ENCODE data around the gene OTOP3.
"Not testable (repeated sequence)": the region's sequence is repeated elsewhere in the genome, so short reads cannot be mapped to it uniquely, and the experiment has no call there.

The OTOP3 gene

GRCh38 chr17:74964988-74965622 lies 29.4 kb downstream of the OTOP3 start:
- Histone ChIP-seq H3K27ac (ENCODE audit: low read length) (no peak overlapping the region), H3K4me3 (ENCODE audit: low read length in 2 of 2) (no peak overlapping the region), H3K4me1 (ENCODE audit: control insufficient read depth, insufficient read depth, low read length) (peaks cover 5% of the 10 kb centered on the region), H3K27me3 (ENCODE audit: control insufficient read depth in 1 of 2, insufficient read depth in 2 of 2, low read length in 2 of 2) (no peaks in the 10 kb centered on the region), H3K9me3 (ENCODE audit: control insufficient read depth in 2 of 2, low read length in 2 of 2) (no peaks in the 10 kb centered on the region), H3K9ac (ENCODE audit: low read length in 2 of 2) (no peak overlapping the region), H3K36me3 (ENCODE audit: control insufficient read depth in 2 of 2, insufficient read depth in 2 of 2, low read length in 2 of 2) (no peaks in the 10 kb centered on the region)

GRCh38 chr17:74968361-74968780 lies 32.7 kb downstream of the OTOP3 start:
- Histone ChIP-seq H3K36me3 (ENCODE audit: control insufficient read depth in 2 of 2, insufficient read depth in 2 of 2, low read length in 2 of 2) (no peaks in the 10 kb centered on the region), H3K9ac (ENCODE audit: low read length in 2 of 2) (no peak overlapping the region)

GRCh38 chr17:74969501-74969900 lies 33.8 kb downstream of the OTOP3 start:
- H3K9me3 ChIP-seq (ENCODE audit: control insufficient read depth in 2 of 2, low read length in 2 of 2); H3K27me3 ChIP-seq (ENCODE audit: control insufficient read depth in 1 of 2, insufficient read depth in 2 of 2, low read length in 2 of 2); H3K9ac ChIP-seq (ENCODE audit: low read length in 2 of 2); H3K27ac ChIP-seq (ENCODE audit: low read length); H3K36me3 ChIP-seq (ENCODE audit: control insufficient read depth in 2 of 2, insufficient read depth in 2 of 2, low read length in 2 of 2); H3K4me3 ChIP-seq (ENCODE audit: low read length in 2 of 2): not testable (repeated sequence)
- peaks cover 17% of the 10 kb centered on the region for H3K4me1 ChIP-seq (ENCODE audit: control insufficient read depth, insufficient read depth, low read length)

More at GRCh38 chr17:74968361-74968780, 32.7 kb downstream of the OTOP3 start:
- H3K4me3 ChIP-seq (ENCODE audit: low read length in 2 of 2) = no peak overlapping the region
- H3K4me1 ChIP-seq (ENCODE audit: control insufficient read depth, insufficient read depth, low read length) = peaks cover 17% of the 10 kb centered on the region
- no peak overlapping the region for H3K27ac ChIP-seq (ENCODE audit: low read length)
- no peaks in the 10 kb centered on the region for H3K9me3 ChIP-seq (ENCODE audit: control insufficient read depth in 2 of 2, low read length in 2 of 2)
- peaks cover 2 to 4% of the 10 kb centered on the region in 2 donors for H3K27me3 ChIP-seq (ENCODE audit: control insufficient read depth in 1 of 2, insufficient read depth in 2 of 2, low read length in 2 of 2)

- Histone ChIP-seq H3K4me3 (ENCODE audit: low read length in 2 of 2) (no peak overlapping the region), H3K9me3 (ENCODE audit: control insufficient read depth in 2 of 2, low read length in 2 of 2) (no peaks in the 10 kb centered on the region), H3K4me1 (ENCODE audit: control insufficient read depth, insufficient read depth, low read length) (peaks cover 17% of the 10 kb centered on the region), H3K9ac (ENCODE audit: low read length in 2 of 2) (no peak overlapping the region), H3K36me3 (ENCODE audit: control insufficient read depth in 2 of 2, insufficient read depth in 2 of 2, low read length in 2 of 2) (no peaks in the 10 kb centered on the region), H3K27ac (ENCODE audit: low read length) (no peak overlapping the region), H3K27me3 (ENCODE audit: control insufficient read depth in 1 of 2, insufficient read depth in 2 of 2, low read length in 2 of 2) (peaks cover 2 to 4% of the 10 kb centered on the region in 2 donors)
Observed at GRCh38 chr17:74970395-74970794, 34.7 kb downstream of the OTOP3 start.

GRCh38 chr17:74971069-74971841 lies 35.6 kb downstream of the OTOP3 start:
- H3K9ac ChIP-seq (ENCODE audit: low read length in 2 of 2) = peak overlapping the region; percentile 51 to 60

GRCh38 chr17:74971842-74972106 lies 36.1 kb downstream of the OTOP3 start:
- peaks cover 17% of the 10 kb centered on the region for H3K4me1 ChIP-seq (ENCODE audit: control insufficient read depth, insufficient read depth, low read length)

More at GRCh38 chr17:74971069-74971841, 35.6 kb downstream of the OTOP3 start:
- Histone ChIP-seq H3K4me3 (ENCODE audit: low read length in 2 of 2) (peak overlapping the region; percentile 49 to 78), H3K27ac (ENCODE audit: low read length) (peak overlapping the region; percentile 18), H3K4me1 (ENCODE audit: control insufficient read depth, insufficient read depth, low read length) (peaks cover 17% of the 10 kb centered on the region), H3K36me3 (ENCODE audit: control insufficient read depth in 2 of 2, insufficient read depth in 2 of 2, low read length in 2 of 2) (no peaks in the 10 kb centered on the region), H3K9me3 (ENCODE audit: control insufficient read depth in 2 of 2, low read length in 2 of 2) (no peaks in the 10 kb centered on the region), H3K27me3 (ENCODE audit: control insufficient read depth in 1 of 2, insufficient read depth in 2 of 2, low read length in 2 of 2) (peaks cover 2 to 4% of the 10 kb centered on the region in 2 donors)

GRCh38 chr17:74972107-74972972 lies 36.6 kb downstream of the OTOP3 start, which contains the start of gene HID1:
TSS of gene HID1 (minus strand) at chr17:74972759. CDS start at chr17:74972656, 103 bp downstream.
- Histone ChIP-seq H3K4me3 (ENCODE audit: low read length in 2 of 2) (peak within 1 kb of the TSS; percentile 60 to 78), H3K9ac (ENCODE audit: low read length in 2 of 2) (peak within 1 kb of the TSS; percentile 51 to 60), H3K27ac (ENCODE audit: low read length) (no peak within 1 kb of the TSS), H3K9me3 (ENCODE audit: control insufficient read depth in 2 of 2, low read length in 2 of 2) (no peaks in the 10 kb centered on the region), H3K27me3 (ENCODE audit: control insufficient read depth in 1 of 2, insufficient read depth in 2 of 2, low read length in 2 of 2) (peaks cover 2 to 4% of the 10 kb centered on the region in 2 donors), H3K4me1 (ENCODE audit: control insufficient read depth, insufficient read depth, low read length) (peaks cover 17% of the 10 kb centered on the region), H3K36me3 (ENCODE audit: control insufficient read depth in 2 of 2, insufficient read depth in 2 of 2, low read length in 2 of 2) (no peaks in the 10 kb centered on the region)

More at GRCh38 chr17:74971842-74972106, 36.1 kb downstream of the OTOP3 start:
- Histone ChIP-seq H3K27ac (ENCODE audit: low read length) (no peak overlapping the region), H3K9me3 (ENCODE audit: control insufficient read depth in 2 of 2, low read length in 2 of 2) (no peaks in the 10 kb centered on the region), H3K36me3 (ENCODE audit: control insufficient read depth in 2 of 2, insufficient read depth in 2 of 2, low read length in 2 of 2) (no peaks in the 10 kb centered on the region), H3K4me3 (ENCODE audit: low read length in 2 of 2) (peak overlapping the region; percentile 49 to 78), H3K27me3 (ENCODE audit: control insufficient read depth in 1 of 2, insufficient read depth in 2 of 2, low read length in 2 of 2) (peaks cover 2 to 4% of the 10 kb centered on the region in 2 donors), H3K9ac (ENCODE audit: low read length in 2 of 2) (peak overlapping the region; percentile 51 to 60)

GRCh38 chr17:74972973-74973328 lies 37.3 kb downstream of the OTOP3 start:
- H3K4me1 ChIP-seq (ENCODE audit: control insufficient read depth, insufficient read depth, low read length) = peaks cover 17% of the 10 kb centered on the region
- H3K27ac ChIP-seq (ENCODE audit: low read length) = no peak overlapping the region
- no peaks in the 10 kb centered on the region for H3K36me3 ChIP-seq (ENCODE audit: control insufficient read depth in 2 of 2, insufficient read depth in 2 of 2, low read length in 2 of 2)
- peak overlapping the region; percentile 60 to 78 for H3K4me3 ChIP-seq (ENCODE audit: low read length in 2 of 2)
- H3K27me3 ChIP-seq (ENCODE audit: control insufficient read depth in 1 of 2, insufficient read depth in 2 of 2, low read length in 2 of 2) = peaks cover 2 to 4% of the 10 kb centered on the region in 2 donors
- no peak overlapping the region for H3K9ac ChIP-seq (ENCODE audit: low read length in 2 of 2)
- H3K9me3 ChIP-seq (ENCODE audit: control insufficient read depth in 2 of 2, low read length in 2 of 2) = no peaks in the 10 kb centered on the region

- no peak overlapping the region for H3K27ac ChIP-seq (ENCODE audit: low read length)
- H3K4me1 ChIP-seq (ENCODE audit: control insufficient read depth, insufficient read depth, low read length) = peaks cover 15% of the 10 kb centered on the region
- H3K36me3 ChIP-seq (ENCODE audit: control insufficient read depth in 2 of 2, insufficient read depth in 2 of 2, low read length in 2 of 2) = no peaks in the 10 kb centered on the region
- H3K4me3 ChIP-seq (ENCODE audit: low read length in 2 of 2) = no peak overlapping the region
- no peak overlapping the region for H3K9ac ChIP-seq (ENCODE audit: low read length in 2 of 2)
- no peaks in the 10 kb centered on the region for H3K9me3 ChIP-seq (ENCODE audit: control insufficient read depth in 2 of 2, low read length in 2 of 2)
- H3K27me3 ChIP-seq (ENCODE audit: control insufficient read depth in 1 of 2, insufficient read depth in 2 of 2, low read length in 2 of 2) = peaks cover 0 to 4% of the 10 kb centered on the region in 2 donors
Observed at GRCh38 chr17:74975943-74976342, 40.2 kb downstream of the OTOP3 start.

GRCh38 chr17:74977802-74978201 lies 42.1 kb downstream of the OTOP3 start:
- Histone ChIP-seq H3K27ac (ENCODE audit: low read length) (no peak overlapping the region), H3K36me3 (ENCODE audit: control insufficient read depth in 2 of 2, insufficient read depth in 2 of 2, low read length in 2 of 2) (no peaks in the 10 kb centered on the region), H3K4me1 (ENCODE audit: control insufficient read depth, insufficient read depth, low read length) (peaks cover 18% of the 10 kb centered on the region), H3K4me3 (ENCODE audit: low read length in 2 of 2) (no peak overlapping the region), H3K27me3 (ENCODE audit: control insufficient read depth in 1 of 2, insufficient read depth in 2 of 2, low read length in 2 of 2) (peaks cover 0 to 1% of the 10 kb centered on the region in 2 donors), H3K9me3 (ENCODE audit: control insufficient read depth in 2 of 2, low read length in 2 of 2) (no peaks in the 10 kb centered on the region), H3K9ac (ENCODE audit: low read length in 2 of 2) (peak overlapping the region in 1 of 2 donors; percentile 15)
